Right ventricle myocardium inferior (tissue), 1 donor: ENCODE results near the gene GPC2. TPM values are rescaled to one million over a fixed set of nuclear protein-coding genes. Genes with fewer than 3 reads are reported as not detected.
"Not testable (repeated sequence)": the region's sequence is repeated elsewhere in the genome, so short reads cannot be mapped to it uniquely, and the experiment has no call there.

Experiments
- ATAC-seq: fragments of 200-7000 bp; cut with Tn5 transposase; one replicate; pipeline ENCODE4 v1.9.1; 2020; ENCODE audit warnings: mild to moderate bottlenecking, moderate library complexity
- DNase-seq: peaks from one replicate; pipeline ENCODE4 v3.0.0; 2021; ENCODE audit errors: missing footprints
- intact Hi-C: fragments of 100-400 bp; cut with DNase I; formaldehyde crosslinking; loops from one replicate; pipeline ENCODE4 v1.11.0; 2022
- long read RNA-seq: library from polyadenylated mRNA; unstranded; transcript quantifications from one replicate; pipeline ENCODE4 v2.0.0, GENCODE V29; 2021
- total RNA-seq: library from RNA; stranded (reverse); fragmentation: NEBNext Ultra II Directional; extraction: Animal tissue kit (Norgen Biotek cat#: 25700); gene quantifications from one replicate; pipeline ENCODE4 v1.2.1, GENCODE V29; 2021
- donor health status: DM: no; HTN: yes; CAD: no; lungs with severe emphysema.

GPC2 gene, protein sequence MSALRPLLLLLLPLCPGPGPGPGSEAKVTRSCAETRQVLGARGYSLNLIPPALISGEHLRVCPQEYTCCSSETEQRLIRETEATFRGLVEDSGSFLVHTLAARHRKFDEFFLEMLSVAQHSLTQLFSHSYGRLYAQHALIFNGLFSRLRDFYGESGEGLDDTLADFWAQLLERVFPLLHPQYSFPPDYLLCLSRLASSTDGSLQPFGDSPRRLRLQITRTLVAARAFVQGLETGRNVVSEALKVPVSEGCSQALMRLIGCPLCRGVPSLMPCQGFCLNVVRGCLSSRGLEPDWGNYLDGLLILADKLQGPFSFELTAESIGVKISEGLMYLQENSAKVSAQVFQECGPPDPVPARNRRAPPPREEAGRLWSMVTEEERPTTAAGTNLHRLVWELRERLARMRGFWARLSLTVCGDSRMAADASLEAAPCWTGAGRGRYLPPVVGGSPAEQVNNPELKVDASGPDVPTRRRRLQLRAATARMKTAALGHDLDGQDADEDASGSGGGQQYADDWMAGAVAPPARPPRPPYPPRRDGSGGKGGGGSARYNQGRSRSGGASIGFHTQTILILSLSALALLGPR
- total RNA-seq, result 0.32 TPM
- long read RNA-seq, result 0 reads

DNA sequence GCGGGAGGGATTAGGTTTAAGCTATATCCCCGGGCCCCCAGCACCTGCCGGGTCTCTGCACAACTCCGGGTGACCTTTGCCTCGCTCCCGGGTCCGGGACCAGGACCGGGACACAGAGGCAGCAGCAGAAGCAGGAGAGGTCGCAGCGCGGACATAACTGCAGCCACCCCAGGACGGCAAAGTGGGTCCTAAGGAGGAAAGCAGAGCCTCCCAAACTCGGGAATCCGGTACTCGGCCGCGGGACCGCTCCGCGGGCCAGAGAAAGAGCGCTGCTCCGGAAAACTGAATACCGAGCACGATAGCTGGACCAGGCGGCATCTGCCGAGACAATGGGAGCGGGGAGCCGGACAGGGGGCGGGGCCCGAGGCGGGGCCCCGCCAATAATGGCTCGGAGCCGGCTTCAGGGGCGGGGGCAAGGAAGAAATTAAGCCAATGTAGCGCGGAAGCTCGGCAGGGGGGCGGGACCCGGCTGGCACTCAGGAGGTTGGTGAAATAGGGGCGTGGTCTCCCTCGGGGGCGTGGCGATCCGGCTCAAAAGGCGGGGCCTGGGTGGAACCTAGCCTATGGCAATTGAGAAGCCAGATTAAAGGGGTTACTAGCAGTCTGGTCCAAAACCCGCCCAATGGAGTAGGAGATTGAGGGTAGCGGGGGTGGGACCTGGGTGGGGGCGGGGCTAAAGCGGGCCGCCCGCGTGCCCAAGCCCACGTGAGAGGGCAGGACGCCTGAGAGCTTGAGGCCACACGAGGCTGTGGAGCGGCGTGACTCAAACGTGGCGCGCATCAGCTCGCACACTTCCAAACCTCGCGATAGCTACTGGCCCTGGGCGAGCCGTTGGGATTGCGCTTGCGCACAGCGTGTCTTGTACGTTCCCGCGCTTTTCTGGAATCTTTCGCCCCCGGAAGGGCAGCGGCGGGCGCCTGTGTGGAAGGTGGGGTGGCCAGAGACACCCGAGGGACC is at the start of gene GPC2, which contains the start of gene STAG3:
GPC2 (minus strand) TSS at position 337 of the 957 bp plus-strand sequence; CDS start at position 155, 182 bp downstream.
STAG3 (plus strand) TSS at position 874 of the 957 bp plus-strand sequence. CDS start 2,639 bp downstream, outside the sequence.
- ATAC-seq, result peak; percentile 93
- intact Hi-C loops, result no loop called here

DNA sequence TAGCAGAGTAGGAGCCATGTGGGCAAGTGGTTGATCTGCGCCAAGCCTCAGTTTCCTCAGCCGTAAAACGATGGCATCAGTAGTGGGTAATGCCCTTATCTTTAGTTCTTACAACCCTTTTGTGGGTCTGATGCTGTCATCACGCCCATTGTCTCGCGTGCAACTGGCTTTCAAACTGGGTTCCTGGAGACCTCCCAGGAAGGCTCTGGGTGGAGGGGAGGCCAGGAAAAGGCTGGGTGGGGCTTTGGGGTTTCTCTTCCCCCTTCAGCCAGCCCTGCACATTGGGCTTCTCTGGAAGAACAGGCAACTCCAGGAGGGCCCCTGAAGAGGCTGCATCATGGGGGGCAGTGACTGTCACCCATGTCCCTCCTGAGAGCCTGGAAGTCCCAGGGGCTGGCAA is 47.7 kb upstream of the GPC2 start:
- intact Hi-C loops, DNase-seq, ATAC-seq: not testable (repeated sequence)

More for the DNA sequence above, at the start of gene GPC2, which contains the start of gene STAG3:
- DNase-seq, result peak; percentile 98

DNA sequence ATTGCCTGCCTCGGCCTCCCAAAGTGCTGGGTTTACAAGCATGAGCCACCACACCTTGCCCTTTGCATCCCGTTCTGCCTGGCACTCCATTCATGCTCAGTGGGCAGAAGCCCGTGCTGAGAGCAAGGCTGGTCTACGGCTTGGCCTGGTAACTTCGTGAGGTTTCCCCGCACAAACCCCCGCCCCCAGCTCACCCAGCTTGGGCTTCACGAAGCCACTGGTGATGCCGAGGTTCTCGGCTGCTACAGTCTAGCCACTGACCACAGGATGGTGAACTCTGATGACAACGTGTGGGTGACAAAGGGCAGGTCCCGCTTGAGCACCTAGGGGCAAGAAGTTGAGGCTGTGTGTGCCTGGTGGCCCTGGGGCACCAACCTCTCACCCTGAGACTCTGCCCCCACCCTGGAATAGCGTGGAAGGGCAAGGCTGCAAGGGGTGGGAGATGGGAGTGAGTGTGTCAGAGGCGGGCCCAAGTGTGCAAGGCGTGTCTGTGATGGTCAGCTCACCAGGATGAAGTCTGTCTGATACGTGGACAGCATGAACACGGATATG is 46.3 kb upstream of the GPC2 start:
- ATAC-seq, DNase-seq, intact Hi-C loops: not testable (repeated sequence)

DNA sequence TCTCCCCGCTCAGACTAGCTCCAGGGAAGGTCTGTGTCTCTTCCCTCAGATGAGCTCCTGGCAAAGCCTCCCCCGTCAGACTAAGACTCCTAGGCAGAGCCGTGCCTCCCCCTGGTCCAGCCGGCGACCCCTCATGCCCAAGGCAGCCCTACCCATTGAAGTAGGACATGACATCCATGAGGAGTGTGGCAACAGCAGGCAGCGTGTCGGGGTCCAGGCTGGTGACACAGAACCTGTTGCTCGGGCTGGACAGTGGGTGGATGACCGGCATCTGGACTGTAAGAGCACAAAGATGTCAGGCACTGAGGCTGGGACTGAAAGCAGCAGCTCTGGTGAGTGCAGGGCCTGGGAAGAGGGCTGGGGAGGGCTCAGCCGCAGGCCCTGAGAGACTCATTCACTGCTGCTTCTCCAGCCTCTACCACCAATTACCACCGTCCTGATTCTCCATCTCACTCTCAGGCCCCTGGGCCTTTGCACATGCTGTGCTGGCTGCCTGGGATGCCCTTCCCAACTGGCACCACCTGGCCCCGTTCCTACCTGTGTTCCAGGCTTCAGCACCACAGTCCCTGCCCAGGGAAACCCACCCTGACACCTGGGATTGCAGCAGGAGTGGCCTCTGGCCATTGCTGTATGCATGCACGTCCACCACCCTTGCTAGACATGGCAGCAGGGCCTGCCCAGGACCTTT is 45.4 kb upstream of the GPC2 start:
- ATAC-seq, result no peak
- DNase-seq, result no peak
- intact Hi-C loops, result no loop called here

DNA sequence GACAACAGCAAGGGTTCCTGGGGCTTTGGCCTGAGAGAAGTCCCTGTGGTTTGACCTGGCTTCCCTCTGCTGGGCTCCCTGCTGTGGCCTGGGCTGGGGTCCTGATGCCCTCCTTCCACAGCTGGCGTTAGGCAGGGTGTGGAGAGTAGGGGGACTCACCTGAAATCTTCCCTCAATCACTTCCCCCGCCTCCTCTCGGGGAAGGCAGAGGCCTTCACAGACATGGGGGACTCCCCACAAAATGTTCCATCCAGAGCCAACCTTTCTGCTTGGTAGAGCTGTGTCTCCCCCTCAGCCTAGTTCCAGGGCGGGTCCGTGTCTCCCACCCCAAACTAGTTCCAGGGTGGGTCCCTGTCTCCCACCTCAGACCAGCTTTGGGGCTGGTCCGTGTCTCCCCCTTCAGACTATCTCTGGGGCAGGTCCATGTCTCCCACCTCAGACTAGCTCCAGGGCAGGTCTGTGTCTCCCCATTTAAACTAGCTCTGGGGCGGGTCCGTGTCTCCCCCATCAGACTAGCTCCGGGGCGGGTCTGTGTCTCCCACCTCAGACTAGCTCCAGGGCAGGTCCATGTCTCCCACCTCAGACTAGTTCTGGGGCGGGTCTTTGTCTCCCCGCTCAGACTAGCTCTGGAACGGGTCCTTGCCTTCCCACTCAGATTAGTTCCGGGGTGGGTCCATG is 44.7 kb upstream of the GPC2 start:
- DNase-seq (no peak), ATAC-seq (no peak)
- intact Hi-C loops, result no loop called here

DNA sequence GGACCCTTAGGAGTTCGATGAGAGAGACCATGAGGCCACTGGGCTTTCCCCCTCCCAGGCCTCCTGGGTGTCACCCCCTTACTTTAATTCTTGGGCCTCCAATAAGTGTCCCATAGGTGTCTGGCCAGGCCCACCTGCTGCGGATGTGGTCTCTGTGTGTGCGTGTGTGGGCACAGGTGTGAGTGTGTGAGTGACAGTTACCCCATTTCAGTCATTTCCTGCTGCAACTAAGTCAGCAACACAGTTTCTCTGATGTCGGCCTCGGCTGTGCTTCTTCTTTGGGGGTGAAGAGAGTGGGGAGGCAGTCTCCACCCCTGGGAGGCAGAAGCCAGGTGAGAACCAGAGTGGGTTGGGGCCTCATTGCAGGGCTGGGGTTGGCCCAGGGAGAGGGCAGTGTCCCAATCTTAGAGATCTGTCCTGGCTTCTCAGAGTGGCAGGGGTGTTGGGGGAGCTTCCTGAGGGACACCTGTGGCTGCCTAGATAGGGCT is 44.1 kb upstream of the GPC2 start:
- intact Hi-C loops, result no loop called here
- ATAC-seq (no peak), DNase-seq (no peak)

DNA sequence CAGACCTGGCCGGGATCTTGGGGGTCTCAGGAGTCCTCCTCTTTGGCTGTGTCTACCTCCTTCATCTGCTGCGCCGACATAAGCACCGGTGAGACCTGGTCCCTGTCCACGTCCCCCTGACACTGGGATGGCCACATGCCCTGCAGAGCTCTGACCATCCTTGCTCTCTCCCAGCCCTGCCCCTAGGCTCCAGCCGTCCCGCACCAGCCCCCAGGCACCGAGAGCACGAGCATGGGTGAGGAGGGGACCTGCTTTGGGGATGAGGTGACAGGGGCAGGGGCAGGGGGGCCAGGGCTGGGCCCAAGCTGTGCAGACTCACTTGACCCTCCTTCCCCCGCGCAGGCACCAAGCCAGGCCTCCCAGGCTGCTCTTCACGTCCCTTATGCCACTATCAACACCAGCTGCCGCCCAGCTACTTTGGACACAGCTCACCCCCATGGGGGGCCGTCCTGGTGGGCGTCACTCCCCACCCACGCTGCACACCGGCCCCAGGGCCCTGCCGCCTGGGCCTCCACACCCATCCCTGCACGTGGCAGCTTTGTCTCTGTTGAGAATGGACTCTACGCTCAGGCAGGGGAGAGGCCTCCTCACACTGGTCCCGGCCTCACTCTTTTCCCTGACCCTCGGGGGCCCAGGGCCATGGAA is 43.5 kb upstream of the GPC2 start:
- intact Hi-C loops, result no loop called here
- DNase-seq (no peak), ATAC-seq (no peak)

DNA sequence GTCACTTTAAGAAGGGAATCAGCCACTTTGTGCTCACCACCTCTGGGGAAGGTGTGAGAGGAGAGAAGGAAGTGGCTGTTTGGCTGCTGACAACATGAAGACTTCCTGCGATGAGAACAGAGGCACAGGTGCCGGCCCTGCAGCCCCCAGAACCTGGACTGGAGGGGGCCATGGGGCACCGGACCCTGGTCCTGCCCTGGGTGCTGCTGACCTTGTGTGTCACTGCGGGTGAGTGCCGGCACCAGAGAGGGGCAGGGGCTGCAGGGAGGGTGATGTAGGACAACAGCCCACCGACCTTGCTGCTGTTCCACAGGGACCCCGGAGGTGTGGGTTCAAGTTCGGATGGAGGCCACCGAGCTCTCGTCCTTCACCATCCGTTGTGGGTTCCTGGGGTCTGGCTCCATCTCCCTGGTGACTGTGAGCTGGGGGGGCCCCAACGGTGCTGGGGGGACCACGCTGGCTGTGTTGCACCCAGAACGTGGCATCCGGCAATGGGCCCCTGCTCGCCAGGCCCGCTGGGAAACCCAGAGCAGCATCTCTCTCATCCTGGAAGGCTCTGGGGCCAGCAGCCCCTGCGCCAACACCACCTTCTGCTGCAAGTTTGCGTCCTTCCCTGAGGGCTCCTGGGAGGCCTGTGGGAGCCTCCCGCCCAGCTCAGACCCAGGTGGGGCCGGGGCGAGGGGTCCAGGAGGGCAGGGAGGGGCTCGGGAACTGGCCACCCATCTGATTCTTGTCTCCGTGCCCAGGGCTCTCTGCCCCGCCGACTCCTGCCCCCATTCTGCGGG is 42.8 kb upstream of the GPC2 start, which contains the start of gene PVRIG:
PVRIG (plus strand) TSS at position 149 of the 785 bp plus-strand sequence; CDS start at position 171, 22 bp downstream.
- not testable (repeated sequence) for DNase-seq, ATAC-seq
- intact Hi-C loops, result loop anchor here (10.0 kb wide), 1 partner anchor 125 kb away; no protein-coding TSS in a partner anchor

DNA sequence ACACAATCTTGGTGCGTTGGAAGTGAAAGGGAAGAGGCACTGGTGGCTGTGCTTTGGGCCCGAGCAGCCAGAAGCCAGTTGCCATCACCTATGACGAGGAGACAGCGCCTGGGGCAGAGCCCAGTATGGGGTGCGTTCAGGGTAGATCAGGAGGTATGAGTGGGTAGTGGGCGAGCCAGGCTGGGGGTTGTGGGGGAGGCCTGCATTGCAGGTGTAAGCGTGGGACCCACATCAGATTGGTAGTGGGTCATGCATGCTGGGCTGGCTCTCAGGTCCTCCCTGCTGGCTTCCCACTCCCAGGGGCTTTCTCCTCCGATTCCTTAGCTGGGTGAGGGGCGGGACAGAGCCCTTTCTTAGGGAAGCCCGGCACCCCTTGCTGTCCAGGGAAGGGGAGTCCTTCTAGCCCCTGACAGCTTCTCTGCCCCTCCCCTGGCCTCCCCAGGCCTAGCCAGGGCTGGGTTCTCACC is 42.1 kb upstream of the GPC2 start:
- ATAC-seq (no peak), DNase-seq (no peak)
- intact Hi-C loops, result loop anchor here (10.0 kb wide), 1 partner anchor 125 kb away; no protein-coding TSS in a partner anchor

DNA sequence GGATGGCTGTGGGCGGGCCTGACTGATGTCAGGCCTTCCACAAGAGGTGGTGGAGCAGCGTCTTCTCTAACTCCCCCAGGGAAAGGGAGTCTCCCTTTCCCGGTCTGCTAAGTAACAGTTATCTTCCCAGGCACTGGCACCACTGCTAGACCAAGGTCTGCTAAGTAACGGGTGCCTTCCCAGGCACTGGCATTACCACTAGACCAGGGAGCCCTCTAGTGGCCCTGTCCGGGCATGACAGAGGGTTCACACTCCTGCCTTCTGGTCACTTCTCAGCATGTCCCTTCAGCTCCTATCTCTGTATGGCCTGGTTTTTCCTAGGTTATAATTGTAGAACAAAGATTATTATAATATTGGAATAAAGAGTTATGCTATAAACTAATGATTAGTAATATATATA is 40.8 kb upstream of the GPC2 start:
- peak; percentile 88 for DNase-seq
- intact Hi-C loops, result loop anchor here (10.0 kb wide), 1 partner anchor 127 kb away; no protein-coding TSS in a partner anchor
- ATAC-seq, result not testable (repeated sequence)

DNA sequence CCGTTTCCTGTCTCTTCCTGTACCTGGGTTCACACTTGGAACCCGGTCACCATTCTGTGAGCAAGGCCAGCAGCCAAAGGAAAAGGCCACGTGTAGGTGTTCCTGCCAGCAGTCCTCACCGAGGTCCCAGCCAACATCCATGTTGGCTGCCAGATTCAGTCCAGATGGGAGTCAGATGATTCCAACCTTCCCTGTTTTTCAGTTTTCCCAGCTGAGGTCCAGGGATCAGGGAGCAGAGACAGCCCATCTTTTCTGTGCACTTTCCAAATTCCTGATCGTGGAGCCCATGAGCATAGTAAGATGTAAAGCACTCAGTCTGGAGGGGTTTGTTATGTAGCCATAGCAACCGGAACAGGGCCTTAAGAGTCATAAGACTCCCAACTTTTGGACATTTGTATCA is 38.7 kb upstream of the GPC2 start:
- DNase-seq (no peak), ATAC-seq (peak; percentile 68)
- intact Hi-C loops, result loop anchor here (10.0 kb wide), 1 partner anchor 129 kb away; no protein-coding TSS in a partner anchor

DNA sequence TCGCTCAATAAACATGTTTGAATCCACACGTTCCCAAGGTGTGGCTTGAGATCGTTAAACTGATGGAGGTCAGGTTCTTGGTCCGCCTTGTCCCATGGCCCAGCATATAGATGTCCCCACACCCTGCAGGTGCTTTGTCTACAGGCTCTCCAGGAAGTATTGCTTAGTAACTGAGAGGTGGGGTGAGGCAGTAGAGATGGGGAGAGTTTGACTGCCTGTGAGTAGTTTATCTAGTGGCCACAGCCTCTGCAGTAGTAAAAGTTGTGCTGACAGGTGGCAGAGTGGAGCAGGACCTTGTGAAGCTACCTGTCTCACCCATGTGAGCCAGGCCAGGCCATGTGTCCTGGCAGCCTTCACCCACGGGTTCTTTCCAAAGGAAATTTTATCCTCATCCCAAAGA is 37.2 kb upstream of the GPC2 start:
- intact Hi-C loops, result loop anchor here (5.0 to 10.0 kb wide), 2 partner anchors 87 to 130 kb away; partner anchors contain the start of gene MBLAC1
- not testable (repeated sequence) for DNase-seq, ATAC-seq

DNA sequence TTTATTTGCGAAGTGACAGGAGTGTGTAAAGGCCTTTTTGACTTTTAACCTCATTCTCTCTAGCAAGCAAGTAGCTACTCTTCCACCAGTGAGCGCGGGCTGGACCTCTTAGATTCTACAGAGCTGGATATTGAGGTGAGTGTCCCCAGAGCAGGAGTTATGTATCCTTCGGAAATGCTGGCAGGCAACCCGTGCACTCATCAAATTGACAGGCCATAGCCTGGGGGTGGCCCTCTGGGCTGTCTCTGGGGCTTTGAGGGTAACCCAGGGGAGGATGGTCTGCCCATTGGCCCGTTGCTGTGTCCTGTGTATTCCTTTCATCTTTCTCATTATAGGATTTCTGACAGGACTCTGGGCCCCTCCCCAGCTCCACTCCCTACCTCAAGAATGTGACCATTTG is 36.5 kb upstream of the GPC2 start:
- DNase-seq (no peak), ATAC-seq (no peak)
- intact Hi-C loops, result loop anchor here (5.0 to 10.0 kb wide), 2 partner anchors 86 to 131 kb away; partner anchors contain the start of gene MBLAC1

DNA sequence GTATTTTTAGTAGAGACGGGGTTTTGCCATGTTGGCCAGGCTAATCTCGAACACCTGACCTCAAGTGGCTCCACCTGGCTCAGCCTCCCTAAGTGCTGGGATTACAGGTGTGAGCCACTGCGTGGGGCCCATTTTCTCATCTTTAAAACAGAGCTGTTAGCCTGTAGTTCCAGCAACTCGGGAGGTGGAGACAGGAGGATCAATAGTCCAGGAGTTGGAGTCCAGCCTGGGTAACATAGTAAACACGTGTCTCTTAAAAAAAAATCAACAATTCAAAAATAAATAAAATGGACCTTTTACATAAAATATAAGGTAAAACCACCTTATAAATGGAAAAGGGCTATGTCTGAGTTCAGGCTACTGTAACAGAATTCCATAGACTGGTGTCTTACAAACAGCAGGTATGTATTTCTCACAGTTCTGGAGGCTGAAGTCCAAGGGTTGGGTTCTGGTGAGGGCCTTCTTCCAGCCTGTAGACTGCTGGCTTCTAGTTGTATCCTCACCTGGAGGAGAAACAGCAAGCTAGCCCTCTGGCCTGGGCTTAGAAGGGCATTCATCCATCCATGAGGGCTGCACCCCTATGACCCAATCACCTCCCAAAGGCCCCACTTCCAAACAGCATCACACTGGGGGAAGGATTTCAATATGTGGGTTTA is 35.6 kb upstream of the GPC2 start:
- intact Hi-C loops, result loop anchor here (5.0 to 10.0 kb wide), 2 partner anchors 85 to 132 kb away; partner anchors contain the start of gene MBLAC1
- no peak for ATAC-seq
- DNase-seq, result no peak

DNA sequence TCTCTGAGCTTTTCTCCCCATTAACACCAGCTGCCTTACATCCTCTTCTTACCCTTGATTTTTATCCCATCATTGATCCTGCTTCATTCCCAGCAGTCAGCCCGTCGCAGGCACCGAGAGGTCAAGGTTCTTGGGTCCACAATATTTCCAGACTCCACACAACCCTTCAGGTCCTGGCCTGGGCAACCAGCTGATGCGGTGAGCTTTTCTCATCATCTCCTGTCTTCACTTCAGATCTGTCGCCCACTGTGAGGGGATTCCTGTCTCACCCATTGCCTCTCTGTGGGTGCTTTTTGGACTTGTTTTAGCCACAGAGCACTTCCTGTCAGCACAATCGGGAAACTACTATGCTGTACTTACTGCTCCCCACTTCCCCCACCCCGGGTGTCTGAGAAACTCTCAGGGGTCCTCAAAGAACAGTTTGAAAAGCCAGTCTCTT is 34.2 kb upstream of the GPC2 start:
- ATAC-seq (no peak), DNase-seq (no peak)
- intact Hi-C loops, result loop anchor here (5.0 to 10.0 kb wide), 2 partner anchors 84 to 133 kb away; partner anchors contain the start of gene MBLAC1
